ENCODE data around the gene PAX2. TPM values are rescaled to one million over a fixed set of nuclear protein-coding genes. Genes with fewer than 3 reads are reported as not detected.
A peak's percentile ranks its signal among the peaks of the same experiment; 100 is the strongest.

The PAX2 gene
- total RNA-seq, 6 experiments from 2014 or later = not detected

- Mint-ChIP-seq H3K27ac (no peak overlapping the region), H3K9me3 (no peaks in the 10 kb centered on the region), H3K4me1 (ENCODE audit: low read depth) (peaks cover 10% of the 10 kb centered on the region), H3K36me3 (ENCODE audit: low read depth) (no peaks in the 10 kb centered on the region), H3K4me3 (no peak overlapping the region), H3K27me3 (ENCODE audit: insufficient read depth) (peaks cover 49% of the 10 kb centered on the region)
- TF ChIP-seq, protein P1, sequence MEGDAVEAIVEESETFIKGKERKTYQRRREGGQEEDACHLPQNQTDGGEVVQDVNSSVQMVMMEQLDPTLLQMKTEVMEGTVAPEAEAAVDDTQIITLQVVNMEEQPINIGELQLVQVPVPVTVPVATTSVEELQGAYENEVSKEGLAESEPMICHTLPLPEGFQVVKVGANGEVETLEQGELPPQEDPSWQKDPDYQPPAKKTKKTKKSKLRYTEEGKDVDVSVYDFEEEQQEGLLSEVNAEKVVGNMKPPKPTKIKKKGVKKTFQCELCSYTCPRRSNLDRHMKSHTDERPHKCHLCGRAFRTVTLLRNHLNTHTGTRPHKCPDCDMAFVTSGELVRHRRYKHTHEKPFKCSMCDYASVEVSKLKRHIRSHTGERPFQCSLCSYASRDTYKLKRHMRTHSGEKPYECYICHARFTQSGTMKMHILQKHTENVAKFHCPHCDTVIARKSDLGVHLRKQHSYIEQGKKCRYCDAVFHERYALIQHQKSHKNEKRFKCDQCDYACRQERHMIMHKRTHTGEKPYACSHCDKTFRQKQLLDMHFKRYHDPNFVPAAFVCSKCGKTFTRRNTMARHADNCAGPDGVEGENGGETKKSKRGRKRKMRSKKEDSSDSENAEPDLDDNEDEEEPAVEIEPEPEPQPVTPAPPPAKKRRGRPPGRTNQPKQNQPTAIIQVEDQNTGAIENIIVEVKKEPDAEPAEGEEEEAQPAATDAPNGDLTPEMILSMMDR (IDR thresholded peaks at IDR 0.05) = no peak
- DNase-seq = peak; percentile 25
These were observed 102.1 kb downstream of the PAX2 start for GRCh38 chr10:100847440-100847839.

GRCh38 chr10:100848770-100849169 is 103.4 kb downstream of the PAX2 start:
- DNase-seq = no peak
- H3K9me3 Mint-ChIP-seq = no peaks in the 10 kb centered on the region
- H3K4me3 Mint-ChIP-seq = no peak overlapping the region
- no peaks in the 10 kb centered on the region for H3K36me3 Mint-ChIP-seq (ENCODE audit: low read depth)
- TF ChIP-seq, protein P1 (IDR thresholded peaks at IDR 0.05) = no peak
- no peak overlapping the region for H3K27ac Mint-ChIP-seq
- H3K27me3 Mint-ChIP-seq (ENCODE audit: insufficient read depth) = peaks cover 43% of the 10 kb centered on the region
- peaks cover 10% of the 10 kb centered on the region for H3K4me1 Mint-ChIP-seq (ENCODE audit: low read depth)

GRCh38 chr10:100858261-100858660 is 112.9 kb downstream of the PAX2 start:
- peaks cover 3% of the 10 kb centered on the region; the same call in 1 of the 2 replicates for H3K36me3 Mint-ChIP-seq (ENCODE audit: low read depth)
- no peak overlapping the region for H3K4me3 Mint-ChIP-seq
- H3K4me1 Mint-ChIP-seq (ENCODE audit: low read depth) = no peaks in the 10 kb centered on the region
- TF ChIP-seq, protein P1 (IDR thresholded peaks at IDR 0.05) = no peak
- H3K27ac Mint-ChIP-seq = no peak overlapping the region
- H3K9me3 Mint-ChIP-seq = peaks cover 14% of the 10 kb centered on the region
- DNase-seq = no peak
- H3K27me3 Mint-ChIP-seq (ENCODE audit: insufficient read depth) = peaks cover 68% of the 10 kb centered on the region

GRCh38 chr10:100858747-100859483 is 113.5 kb downstream of the PAX2 start:
- Mint-ChIP-seq H3K9me3 (peaks cover 14% of the 10 kb centered on the region), H3K4me1 (ENCODE audit: low read depth) (no peaks in the 10 kb centered on the region), H3K4me3 (no peak overlapping the region), H3K27me3 (ENCODE audit: insufficient read depth) (peaks cover 71% of the 10 kb centered on the region), H3K27ac (no peak overlapping the region), H3K36me3 (ENCODE audit: low read depth) (peaks cover 3% of the 10 kb centered on the region; the same call in 1 of the 2 replicates)
- TF ChIP-seq, protein P1 (IDR thresholded peaks at IDR 0.05) = no peak
- no peak for DNase-seq

DNA sequence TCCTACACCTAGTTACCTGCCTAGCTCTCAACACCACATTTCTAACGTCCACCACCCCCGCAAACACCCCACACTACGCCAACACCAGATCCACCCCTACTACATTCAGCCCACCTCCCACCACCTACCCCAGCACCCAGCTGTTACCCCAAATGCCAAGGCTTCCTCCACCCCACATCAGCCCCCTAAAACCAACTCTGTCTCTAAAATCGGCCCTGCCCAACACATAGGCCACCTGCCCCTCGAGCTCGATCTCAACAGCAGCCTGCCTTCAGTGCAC is 114.0 kb downstream of the PAX2 start:
- H3K27ac Mint-ChIP-seq = no peak overlapping the region
- peaks cover 3% of the 10 kb centered on the region; the same call in 1 of the 2 replicates for H3K36me3 Mint-ChIP-seq (ENCODE audit: low read depth)
- no peaks in the 10 kb centered on the region for H3K4me1 Mint-ChIP-seq (ENCODE audit: low read depth)
- no peak overlapping the region for H3K4me3 Mint-ChIP-seq
- TF ChIP-seq, protein P1 (IDR thresholded peaks at IDR 0.05) = no peak
- H3K27me3 Mint-ChIP-seq (ENCODE audit: insufficient read depth) = peaks cover 71% of the 10 kb centered on the region
- DNase-seq = no peak
- peaks cover 14% of the 10 kb centered on the region for H3K9me3 Mint-ChIP-seq
